ENCODE results near the gene AGAP1.

The AGAP1 gene

DNA sequence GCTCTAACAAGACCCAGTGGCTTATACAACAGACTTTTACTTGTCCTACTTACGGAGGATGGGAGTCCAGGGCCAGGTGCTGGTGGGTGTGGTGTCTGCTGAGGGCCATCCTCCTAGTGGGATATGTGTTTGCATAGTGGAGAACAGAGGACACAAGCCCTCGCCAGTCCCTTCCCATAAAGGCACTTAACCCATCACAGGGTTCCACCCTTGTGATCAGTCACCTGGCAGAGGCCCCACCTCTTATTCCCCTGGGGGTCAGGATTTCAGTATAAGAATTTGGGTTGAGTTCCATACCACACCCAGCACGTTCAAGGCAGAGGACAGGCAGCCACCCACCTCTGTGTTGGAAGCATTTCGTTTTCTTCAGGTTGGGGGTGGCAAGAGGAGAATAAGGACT lies 259.0 kb downstream of the AGAP1 start:
- no peak for DNase-seq (ENCODE audit: low read depth)
- TF ChIP-seq, protein P1, sequence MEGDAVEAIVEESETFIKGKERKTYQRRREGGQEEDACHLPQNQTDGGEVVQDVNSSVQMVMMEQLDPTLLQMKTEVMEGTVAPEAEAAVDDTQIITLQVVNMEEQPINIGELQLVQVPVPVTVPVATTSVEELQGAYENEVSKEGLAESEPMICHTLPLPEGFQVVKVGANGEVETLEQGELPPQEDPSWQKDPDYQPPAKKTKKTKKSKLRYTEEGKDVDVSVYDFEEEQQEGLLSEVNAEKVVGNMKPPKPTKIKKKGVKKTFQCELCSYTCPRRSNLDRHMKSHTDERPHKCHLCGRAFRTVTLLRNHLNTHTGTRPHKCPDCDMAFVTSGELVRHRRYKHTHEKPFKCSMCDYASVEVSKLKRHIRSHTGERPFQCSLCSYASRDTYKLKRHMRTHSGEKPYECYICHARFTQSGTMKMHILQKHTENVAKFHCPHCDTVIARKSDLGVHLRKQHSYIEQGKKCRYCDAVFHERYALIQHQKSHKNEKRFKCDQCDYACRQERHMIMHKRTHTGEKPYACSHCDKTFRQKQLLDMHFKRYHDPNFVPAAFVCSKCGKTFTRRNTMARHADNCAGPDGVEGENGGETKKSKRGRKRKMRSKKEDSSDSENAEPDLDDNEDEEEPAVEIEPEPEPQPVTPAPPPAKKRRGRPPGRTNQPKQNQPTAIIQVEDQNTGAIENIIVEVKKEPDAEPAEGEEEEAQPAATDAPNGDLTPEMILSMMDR (conservative IDR thresholded peaks at IDR 0.05; ENCODE audit: low read depth, low read length), result no peak
- no peak overlapping the region for H3K4me3 ChIP-seq (ENCODE audit: low read depth, low read length)

- DNase-seq (ENCODE audit: low read depth), result no peak
- TF ChIP-seq, protein P1 (conservative IDR thresholded peaks at IDR 0.05; ENCODE audit: low read depth, low read length), result no peak
- no peak overlapping the region for H3K4me3 ChIP-seq (ENCODE audit: low read depth, low read length)
Observed at GRCh38 chr2:235754357-235755207, 260.7 kb downstream of the AGAP1 start.

DNA sequence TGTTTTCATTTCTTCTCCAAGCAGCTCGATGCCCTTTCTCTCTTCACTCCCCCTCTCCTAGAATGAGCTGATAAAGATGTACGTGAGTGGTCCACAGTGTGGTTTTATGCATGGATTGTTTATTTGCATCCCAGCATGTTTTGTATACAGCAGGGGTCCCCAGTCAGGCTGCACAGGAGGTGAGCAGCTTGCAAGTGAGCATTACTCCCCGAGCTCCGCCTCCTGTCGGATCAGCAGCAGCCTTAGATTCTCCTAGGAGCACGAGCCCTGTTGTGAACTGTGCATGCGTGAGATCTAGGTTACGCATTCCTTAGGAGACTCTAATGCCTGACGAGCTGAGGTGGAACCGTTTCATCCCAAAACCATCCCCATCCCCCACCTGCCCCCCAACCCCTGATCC lies 262.6 kb downstream of the AGAP1 start:
- H3K4me3 ChIP-seq (ENCODE audit: low read depth, low read length), result no peak overlapping the region
- TF ChIP-seq, protein P1 (conservative IDR thresholded peaks at IDR 0.05; ENCODE audit: low read depth, low read length), result no peak
- no peak for DNase-seq (ENCODE audit: low read depth)

GRCh38 chr2:235757212-235757611 lies 263.4 kb downstream of the AGAP1 start:
- no peak for DNase-seq (ENCODE audit: low read depth)
- TF ChIP-seq, protein P1 (conservative IDR thresholded peaks at IDR 0.05; ENCODE audit: low read depth, low read length), result no peak
- H3K4me3 ChIP-seq (ENCODE audit: low read depth, low read length), result no peak overlapping the region

DNA sequence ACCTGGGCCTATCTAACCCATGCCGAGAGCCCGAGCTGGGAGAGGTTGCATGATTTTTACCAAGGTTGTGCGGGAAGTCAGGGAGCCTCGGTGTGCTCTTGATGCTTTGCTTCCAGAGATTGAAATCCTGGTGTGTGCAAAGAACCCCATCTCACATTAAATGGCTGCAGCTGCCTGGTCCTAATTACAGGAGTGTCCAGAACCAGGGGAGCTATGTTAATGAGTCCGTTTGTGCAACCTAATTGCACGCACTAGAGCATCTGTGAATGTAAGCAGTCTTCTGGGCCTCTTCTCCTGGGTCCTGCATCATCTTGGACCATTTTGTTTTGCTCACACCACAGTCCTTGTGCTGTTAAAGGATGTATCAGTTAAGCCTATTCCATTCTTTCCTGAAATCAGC lies 263.8 kb downstream of the AGAP1 start:
- no peak overlapping the region for H3K4me3 ChIP-seq (ENCODE audit: low read depth, low read length)
- no peak for DNase-seq (ENCODE audit: low read depth)
- TF ChIP-seq, protein P1 (conservative IDR thresholded peaks at IDR 0.05; ENCODE audit: low read depth, low read length), result no peak

DNA sequence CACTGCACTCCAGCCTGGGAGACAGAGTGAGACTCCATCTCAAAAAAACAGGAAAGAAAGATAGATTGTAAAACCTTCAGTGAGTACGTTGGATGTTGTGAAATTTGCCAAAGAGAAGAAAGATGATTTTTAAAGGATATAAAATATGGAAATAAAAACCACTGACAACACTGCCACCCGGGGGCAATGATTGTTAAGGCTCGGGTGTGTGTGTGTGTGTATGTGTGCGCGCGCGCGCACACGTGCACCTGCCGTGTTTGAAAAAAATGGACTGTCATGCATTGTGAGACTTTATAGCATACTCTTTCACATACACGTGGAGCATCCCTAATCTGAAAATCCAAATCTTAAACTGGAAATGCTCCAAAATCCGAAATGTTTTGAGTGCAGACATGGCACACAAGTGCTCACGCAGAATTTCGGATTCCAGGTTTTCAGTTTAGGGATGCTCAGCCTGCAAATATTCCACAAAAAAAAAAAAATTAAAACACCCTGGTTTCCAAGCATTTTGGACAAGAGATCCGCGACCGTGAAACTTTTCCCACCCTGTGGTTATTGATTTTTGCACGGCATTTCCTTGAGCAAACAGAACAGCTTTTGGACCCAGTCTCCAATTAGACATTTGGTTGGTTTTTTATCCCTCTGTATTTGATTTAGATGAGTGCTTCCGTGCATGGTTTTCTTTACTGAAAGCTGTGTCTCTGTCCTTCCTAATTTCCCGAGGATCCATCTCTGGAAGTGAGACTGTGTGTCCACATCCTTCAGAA lies 269.2 kb downstream of the AGAP1 start:
- peak; percentile 19 for DNase-seq (ENCODE audit: low read depth)
- TF ChIP-seq, protein P1 (conservative IDR thresholded peaks at IDR 0.05; ENCODE audit: low read depth, low read length), result peak; percentile 30
- H3K4me3 ChIP-seq (ENCODE audit: low read depth, low read length), result no peak overlapping the region
